Sigmoid colon (tissue), 4 donors: ENCODE measurements around the gene DYNC1LI1.

Source experiments
- POLR2A ChIP-seq, 2 donors: fragments of 450-650 bp; IDR thresholded peaks; one replicate each; pipeline ENCODE4 v1.6.1; 2016; ENCODE audit warnings: antibody characterized with exemption in 2 of 2, mild to moderate bottlenecking in 2 of 2, moderate library complexity in 2 of 2
- POLR2AphosphoS5 ChIP-seq, 4 donors: sonication (generic); formaldehyde crosslinking; IDR thresholded peaks; one replicate each; pipeline ENCODE4 v1.6.1; 2017; ENCODE audit warnings: antibody characterized with exemption in 4 of 4
- TF ChIP-seq, protein P1 (sequence below), 4 experiments: fragments of 450-650 bp in 3 of 4; fragments of 200-600 bp in 1 of 4; IDR thresholded peaks; one replicate each; pipeline ENCODE4 v1.5.1; 2016 to 2019; ENCODE audit warnings: antibody characterized with exemption in 4 of 4, mild to moderate bottlenecking in 3 of 4, moderate library complexity in 2 of 4

DNA sequence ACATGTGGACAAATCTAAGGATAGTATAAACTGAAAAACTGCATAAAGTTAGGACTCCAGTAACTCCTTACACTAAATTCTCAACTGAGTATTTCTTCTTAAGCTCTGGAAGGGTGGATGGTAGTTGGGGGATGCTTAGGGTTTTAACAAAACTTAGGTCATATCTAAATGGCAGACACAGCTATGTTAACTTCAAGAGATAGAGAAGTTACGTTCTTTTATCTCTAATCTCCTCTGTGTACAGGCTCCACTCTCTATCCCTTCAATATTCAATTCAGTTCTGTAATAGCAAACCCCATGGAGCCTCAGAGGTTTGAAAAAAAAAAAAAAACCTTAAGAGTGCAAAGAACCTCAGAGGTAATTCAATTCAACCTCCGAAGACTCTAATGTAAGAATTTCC lies 71.1 kb downstream of the DYNC1LI1 start:
- TF ChIP-seq, protein P1, sequence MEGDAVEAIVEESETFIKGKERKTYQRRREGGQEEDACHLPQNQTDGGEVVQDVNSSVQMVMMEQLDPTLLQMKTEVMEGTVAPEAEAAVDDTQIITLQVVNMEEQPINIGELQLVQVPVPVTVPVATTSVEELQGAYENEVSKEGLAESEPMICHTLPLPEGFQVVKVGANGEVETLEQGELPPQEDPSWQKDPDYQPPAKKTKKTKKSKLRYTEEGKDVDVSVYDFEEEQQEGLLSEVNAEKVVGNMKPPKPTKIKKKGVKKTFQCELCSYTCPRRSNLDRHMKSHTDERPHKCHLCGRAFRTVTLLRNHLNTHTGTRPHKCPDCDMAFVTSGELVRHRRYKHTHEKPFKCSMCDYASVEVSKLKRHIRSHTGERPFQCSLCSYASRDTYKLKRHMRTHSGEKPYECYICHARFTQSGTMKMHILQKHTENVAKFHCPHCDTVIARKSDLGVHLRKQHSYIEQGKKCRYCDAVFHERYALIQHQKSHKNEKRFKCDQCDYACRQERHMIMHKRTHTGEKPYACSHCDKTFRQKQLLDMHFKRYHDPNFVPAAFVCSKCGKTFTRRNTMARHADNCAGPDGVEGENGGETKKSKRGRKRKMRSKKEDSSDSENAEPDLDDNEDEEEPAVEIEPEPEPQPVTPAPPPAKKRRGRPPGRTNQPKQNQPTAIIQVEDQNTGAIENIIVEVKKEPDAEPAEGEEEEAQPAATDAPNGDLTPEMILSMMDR (IDR thresholded peaks at IDR 0.05) = no peak
- TF ChIP-seq POLR2AphosphoS5 (IDR thresholded peaks at IDR 0.05) (no peak), POLR2A (IDR thresholded peaks at IDR 0.05) (no peak)
